HG03159 (cell line): Measurements from ENCODE around the gene PFN2.

Experiments
- ATAC-seq: cut with Tn5 transposase; IDR thresholded peaks from one replicate; pipeline ENCODE4 v1.9.1; 2021; ENCODE audit warnings: mild to moderate bottlenecking, moderate library complexity; ENCODE audit not compliant: unreplicated experiment

The PFN2 gene

GRCh38 chr3:149933008-149933407 is 37.7 kb downstream of the PFN2 start:
- no peak for ATAC-seq

- no peak for ATAC-seq
Measured at GRCh38 chr3:149920119-149920518, 50.6 kb downstream of the PFN2 start.

- no peak for ATAC-seq
Measured at GRCh38 chr3:149919509-149919908, 51.2 kb downstream of the PFN2 start.

DNA sequence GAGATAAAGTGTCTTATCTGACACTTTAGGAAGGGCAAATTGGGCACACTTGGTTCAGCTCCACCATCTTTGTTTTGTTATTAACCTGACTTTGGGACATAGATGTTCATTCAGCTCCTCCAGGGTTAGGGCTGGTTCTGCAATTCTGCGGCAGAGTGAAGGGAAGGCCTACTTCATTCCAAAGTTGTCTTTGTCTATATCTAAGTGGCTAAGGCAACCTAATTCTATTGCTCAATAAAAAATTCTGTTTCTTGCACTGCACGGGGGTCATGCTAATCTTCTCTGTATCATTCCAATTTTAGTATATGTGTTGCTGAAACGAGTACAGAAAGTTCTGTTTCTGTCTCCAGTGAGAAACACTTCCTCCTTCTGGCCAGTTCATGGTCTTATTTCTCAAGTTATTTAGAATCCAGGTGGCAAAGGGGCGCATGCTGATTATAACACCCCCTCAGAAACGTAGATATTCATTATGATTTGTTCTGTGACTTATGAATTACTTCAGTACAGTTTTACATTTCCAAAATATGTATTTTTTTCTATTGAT is 53.5 kb downstream of the PFN2 start:
- no peak for ATAC-seq
